ENCODE results near the gene CCNB3. TPM values are rescaled to one million over a fixed set of nuclear protein-coding genes. Genes with fewer than 3 reads are reported as not detected.

CCNB3 gene
- total and polyA plus RNA-seq, 9 of the 15 experiments (the other 6 are each of a cell fraction or from before 2014, with no cell fraction given): 0.05 to 0.25 (median 0.08) TPM; not detected in 3

DNA sequence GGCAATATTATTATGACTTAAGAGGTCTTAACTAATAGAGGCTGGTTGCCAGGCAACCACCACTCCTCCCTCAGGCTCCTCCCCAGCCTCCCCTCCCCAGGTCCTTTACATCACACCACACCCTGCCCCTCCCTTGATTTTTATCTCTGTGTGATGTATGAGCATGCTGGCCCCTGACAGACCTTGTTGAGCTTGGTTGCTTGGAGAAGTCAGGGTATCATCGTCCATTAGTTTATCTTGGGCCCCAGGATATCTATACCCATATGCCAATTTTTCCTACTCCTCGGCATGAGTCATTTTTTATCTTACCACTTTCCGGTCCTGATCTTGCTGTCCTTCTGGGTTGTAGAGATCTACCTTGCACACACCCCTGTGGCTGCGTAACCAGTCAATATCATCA, 6.2 kb upstream of the CCNB3 start (continued):
- TF ChIP-seq, protein P1, sequence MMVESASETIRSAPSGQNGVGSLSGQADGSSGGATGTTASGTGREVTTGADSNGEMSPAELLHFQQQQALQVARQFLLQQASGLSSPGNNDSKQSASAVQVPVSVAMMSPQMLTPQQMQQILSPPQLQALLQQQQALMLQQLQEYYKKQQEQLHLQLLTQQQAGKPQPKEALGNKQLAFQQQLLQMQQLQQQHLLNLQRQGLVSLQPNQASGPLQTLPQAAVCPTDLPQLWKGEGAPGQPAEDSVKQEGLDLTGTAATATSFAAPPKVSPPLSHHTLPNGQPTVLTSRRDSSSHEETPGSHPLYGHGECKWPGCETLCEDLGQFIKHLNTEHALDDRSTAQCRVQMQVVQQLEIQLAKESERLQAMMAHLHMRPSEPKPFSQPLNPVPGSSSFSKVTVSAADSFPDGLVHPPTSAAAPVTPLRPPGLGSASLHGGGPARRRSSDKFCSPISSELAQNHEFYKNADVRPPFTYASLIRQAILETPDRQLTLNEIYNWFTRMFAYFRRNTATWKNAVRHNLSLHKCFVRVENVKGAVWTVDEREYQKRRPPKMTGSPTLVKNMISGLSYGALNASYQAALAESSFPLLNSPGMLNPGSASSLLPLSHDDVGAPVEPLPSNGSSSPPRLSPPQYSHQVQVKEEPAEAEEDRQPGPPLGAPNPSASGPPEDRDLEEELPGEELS (CRISPR knock-in tag; IDR thresholded peaks at IDR 0.05; ENCODE audit: borderline replicate concordance): no peak
- TF ChIP-seq HDAC2 (IDR thresholded peaks at IDR 0.05) (peak; percentile 71; the same call in 1 of the 2 replicates), ETS2 (tag; IDR thresholded peaks at IDR 0.05; ENCODE audit: borderline replicate concordance, poor library complexity, severe bottlenecking) (no peak), MYC (IDR thresholded peaks at IDR 0.05; ENCODE audit: low read depth, low read length) (peak; percentile 25; the same call in 1 of the 2 replicates), MYC (CRISPR knock-in tag; IDR thresholded peaks at IDR 0.05; ENCODE audit: borderline replicate concordance, low read depth) (no peak), RFX1 (IDR thresholded peaks at IDR 0.05) (peak; percentile 95), RFX5 (IDR thresholded peaks at IDR 0.05; ENCODE audit: low read depth, low read length) (no peak), NR1H2 (CRISPR knock-in tag; IDR thresholded peaks at IDR 0.05) (no peak), KAT7 (CRISPR knock-in tag; IDR thresholded peaks at IDR 0.05; ENCODE audit: borderline replicate concordance) (no peak), PHF8 (IDR thresholded peaks at IDR 0.05; ENCODE audit: borderline replicate concordance, low read length) (no peak), SMARCE1 (IDR thresholded peaks at IDR 0.05) (peak; percentile 96), ESRRA (IDR thresholded peaks at IDR 0.05; ENCODE audit: borderline replicate concordance, low read depth) (no peak), ZNF212 (CRISPR knock-in tag; IDR thresholded peaks at IDR 0.05) (no peak), HMG20A (CRISPR knock-in tag; conservative IDR thresholded peaks at IDR 0.05) (no peak)
- TF ChIP-seq, protein P2, sequence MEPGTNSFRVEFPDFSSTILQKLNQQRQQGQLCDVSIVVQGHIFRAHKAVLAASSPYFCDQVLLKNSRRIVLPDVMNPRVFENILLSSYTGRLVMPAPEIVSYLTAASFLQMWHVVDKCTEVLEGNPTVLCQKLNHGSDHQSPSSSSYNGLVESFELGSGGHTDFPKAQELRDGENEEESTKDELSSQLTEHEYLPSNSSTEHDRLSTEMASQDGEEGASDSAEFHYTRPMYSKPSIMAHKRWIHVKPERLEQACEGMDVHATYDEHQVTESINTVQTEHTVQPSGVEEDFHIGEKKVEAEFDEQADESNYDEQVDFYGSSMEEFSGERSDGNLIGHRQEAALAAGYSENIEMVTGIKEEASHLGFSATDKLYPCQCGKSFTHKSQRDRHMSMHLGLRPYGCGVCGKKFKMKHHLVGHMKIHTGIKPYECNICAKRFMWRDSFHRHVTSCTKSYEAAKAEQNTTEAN (CRISPR knock-in tag; IDR thresholded peaks at IDR 0.05): no peak
- TF ChIP-seq, protein P3, sequence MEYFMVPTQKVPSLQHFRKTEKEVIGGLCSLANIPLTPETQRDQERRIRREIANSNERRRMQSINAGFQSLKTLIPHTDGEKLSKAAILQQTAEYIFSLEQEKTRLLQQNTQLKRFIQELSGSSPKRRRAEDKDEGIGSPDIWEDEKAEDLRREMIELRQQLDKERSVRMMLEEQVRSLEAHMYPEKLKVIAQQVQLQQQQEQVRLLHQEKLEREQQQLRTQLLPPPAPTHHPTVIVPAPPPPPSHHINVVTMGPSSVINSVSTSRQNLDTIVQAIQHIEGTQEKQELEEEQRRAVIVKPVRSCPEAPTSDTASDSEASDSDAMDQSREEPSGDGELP (CRISPR knock-in tag; IDR thresholded peaks at IDR 0.05; ENCODE audit: borderline replicate concordance): no peak
- TF ChIP-seq, protein P4, sequence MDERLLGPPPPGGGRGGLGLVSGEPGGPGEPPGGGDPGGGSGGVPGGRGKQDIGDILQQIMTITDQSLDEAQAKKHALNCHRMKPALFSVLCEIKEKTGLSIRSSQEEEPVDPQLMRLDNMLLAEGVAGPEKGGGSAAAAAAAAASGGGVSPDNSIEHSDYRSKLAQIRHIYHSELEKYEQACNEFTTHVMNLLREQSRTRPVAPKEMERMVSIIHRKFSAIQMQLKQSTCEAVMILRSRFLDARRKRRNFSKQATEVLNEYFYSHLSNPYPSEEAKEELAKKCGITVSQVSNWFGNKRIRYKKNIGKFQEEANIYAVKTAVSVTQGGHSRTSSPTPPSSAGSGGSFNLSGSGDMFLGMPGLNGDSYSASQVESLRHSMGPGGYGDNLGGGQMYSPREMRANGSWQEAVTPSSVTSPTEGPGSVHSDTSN (CRISPR knock-in tag; IDR thresholded peaks at IDR 0.05; ENCODE audit: low read depth): no peak
- TF ChIP-seq, protein P4 (tag; conservative IDR thresholded peaks at IDR 0.05; ENCODE audit: low read depth): peak; percentile 36; the same call in 1 of the 2 replicates
- TF ChIP-seq, protein P5, sequence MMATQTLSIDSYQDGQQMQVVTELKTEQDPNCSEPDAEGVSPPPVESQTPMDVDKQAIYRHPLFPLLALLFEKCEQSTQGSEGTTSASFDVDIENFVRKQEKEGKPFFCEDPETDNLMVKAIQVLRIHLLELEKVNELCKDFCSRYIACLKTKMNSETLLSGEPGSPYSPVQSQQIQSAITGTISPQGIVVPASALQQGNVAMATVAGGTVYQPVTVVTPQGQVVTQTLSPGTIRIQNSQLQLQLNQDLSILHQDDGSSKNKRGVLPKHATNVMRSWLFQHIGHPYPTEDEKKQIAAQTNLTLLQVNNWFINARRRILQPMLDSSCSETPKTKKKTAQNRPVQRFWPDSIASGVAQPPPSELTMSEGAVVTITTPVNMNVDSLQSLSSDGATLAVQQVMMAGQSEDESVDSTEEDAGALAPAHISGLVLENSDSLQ (IDR thresholded peaks at IDR 0.05): peak; percentile 91
- TF ChIP-seq, protein P6, sequence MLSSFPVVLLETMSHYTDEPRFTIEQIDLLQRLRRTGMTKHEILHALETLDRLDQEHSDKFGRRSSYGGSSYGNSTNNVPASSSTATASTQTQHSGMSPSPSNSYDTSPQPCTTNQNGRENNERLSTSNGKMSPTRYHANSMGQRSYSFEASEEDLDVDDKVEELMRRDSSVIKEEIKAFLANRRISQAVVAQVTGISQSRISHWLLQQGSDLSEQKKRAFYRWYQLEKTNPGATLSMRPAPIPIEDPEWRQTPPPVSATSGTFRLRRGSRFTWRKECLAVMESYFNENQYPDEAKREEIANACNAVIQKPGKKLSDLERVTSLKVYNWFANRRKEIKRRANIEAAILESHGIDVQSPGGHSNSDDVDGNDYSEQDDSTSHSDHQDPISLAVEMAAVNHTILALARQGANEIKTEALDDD (IDR thresholded peaks at IDR 0.05): peak; percentile 25; the same call in 1 of the 2 replicates

Measured in K562 (cell line).